Activated CD4-positive, alpha-beta T cell treated with anti-CD3 and anti-CD28 coated beads, Interleukin-2, amount 10 ng/mL, durations not matched to agents 7 days and 5 days (primary cell): ENCODE data around the gene NLRP9. TPM values are rescaled to one million over a fixed set of nuclear protein-coding genes. Genes with fewer than 3 reads are reported as not detected.
A peak's percentile ranks its signal among the peaks of the same experiment; 100 is the strongest.

Experiments
- CTCF ChIA-PET: fragments of 350-600 bp; sonication (Branson Sonifier 250); formaldehyde crosslinking; loops from one replicate; lab custom pipeline; 2021; ENCODE audit warnings: antibody characterized with exemption; lab: Charles Lee
- POLR2A ChIA-PET: fragments of 350-600 bp; sonication (Branson Sonifier 250); formaldehyde crosslinking; loops from one replicate; lab custom pipeline; 2021; ENCODE audit warnings: antibody characterized with exemption; lab: Charles Lee
- DNase-seq: peaks from one replicate; pipeline ENCODE4 v3.0.0-alpha.2; 2020
- H3K27ac Mint-ChIP-seq: one replicate; pipeline ENCODE4 v1.8.0; 2021; ENCODE audit warnings: mild to moderate bottlenecking, moderate library complexity, mixed read lengths
- H3K27me3 Mint-ChIP-seq: one replicate; pipeline ENCODE4 v1.8.0; 2021; ENCODE audit warnings: mixed read lengths
- H3K36me3 Mint-ChIP-seq: one replicate; pipeline ENCODE4 v1.8.0; 2021; ENCODE audit warnings: low read depth, mixed read lengths
- H3K4me1 Mint-ChIP-seq: one replicate; pipeline ENCODE4 v1.8.0; 2021; ENCODE audit warnings: mixed read lengths
- H3K4me3 Mint-ChIP-seq: one replicate; pipeline ENCODE4 v1.8.0; 2021; ENCODE audit warnings: mild to moderate bottlenecking, moderate library complexity, mixed read lengths
- H3K9me3 Mint-ChIP-seq: one replicate; pipeline ENCODE4 v1.8.0; 2021; ENCODE audit warnings: mixed read lengths
- total RNA-seq, 2 experiments: library from RNA; stranded (reverse); gene quantifications; one replicate each; pipeline ENCODE4 v1.2.3, GENCODE V29; 2021

NLRP9 gene
- total RNA-seq, 2 experiments from 2014 or later = not detected

- H3K27ac Mint-ChIP-seq = no peak overlapping the region
- POLR2A ChIA-PET = interaction anchor here (0.7 kb wide), 1 partner anchor 18 kb away, joined by 3 read pairs; the partner anchor contains the start of gene U2AF2
- H3K9me3 Mint-ChIP-seq = no peaks in the 10 kb centered on the region
- CTCF ChIA-PET = interaction anchor here (1.3 to 1.5 kb wide), 2 partner anchors 14 to 18 kb away, joined by 4 read pairs; no protein-coding TSS in a partner anchor
- H3K4me1 Mint-ChIP-seq = peaks cover 36% of the 10 kb centered on the region
- H3K36me3 Mint-ChIP-seq = peaks cover 41% of the 10 kb centered on the region
- no peak overlapping the region for H3K4me3 Mint-ChIP-seq
- DNase-seq = no peak
- no peaks in the 10 kb centered on the region for H3K27me3 Mint-ChIP-seq
Observed at GRCh38 chr19:55672418-55672817, 65.8 kb downstream of the NLRP9 start.

- Mint-ChIP-seq H3K27me3 (no peaks in the 10 kb centered on the region), H3K4me1 (peaks cover 22% of the 10 kb centered on the region), H3K9me3 (no peaks in the 10 kb centered on the region), H3K27ac (no peak overlapping the region), H3K4me3 (no peak overlapping the region), H3K36me3 (peaks cover 40% of the 10 kb centered on the region)
- ChIA-PET POLR2A (no interaction called here), CTCF (interaction anchor here (0.5 to 1.3 kb wide), 6 partner anchors 11 to 669 kb away, joined by 3 to 6 read pairs (median 4); partner anchors contain the start of gene U2AF2)
- DNase-seq = no peak
Observed at GRCh38 chr19:55671054-55671378, 67.2 kb downstream of the NLRP9 start.

GRCh38 chr19:55670280-55671053 is 67.7 kb downstream of the NLRP9 start:
- CTCF ChIA-PET = interaction anchor here (1.0 to 1.2 kb wide), 2 partner anchors 12 to 13 kb away, joined by 3 to 4 read pairs; no protein-coding TSS in a partner anchor
- POLR2A ChIA-PET = no interaction called here
- Mint-ChIP-seq H3K27me3 (no peaks in the 10 kb centered on the region), H3K36me3 (peaks cover 43% of the 10 kb centered on the region), H3K27ac (no peak overlapping the region), H3K9me3 (no peaks in the 10 kb centered on the region), H3K4me3 (no peak overlapping the region), H3K4me1 (peaks cover 19% of the 10 kb centered on the region)
- no peak for DNase-seq

- Mint-ChIP-seq H3K9me3 (no peaks in the 10 kb centered on the region), H3K4me1 (peaks cover 18% of the 10 kb centered on the region), H3K27ac (peak overlapping the region; percentile 36), H3K36me3 (peaks cover 46% of the 10 kb centered on the region), H3K4me3 (no peak overlapping the region), H3K27me3 (no peaks in the 10 kb centered on the region)
- DNase-seq = no peak
- CTCF ChIA-PET = interaction anchor here (0.5 to 1.0 kb wide), 2 partner anchors 13 to 16 kb away, joined by 3 to 5 read pairs; no protein-coding TSS in a partner anchor
- POLR2A ChIA-PET = no interaction called here
Observed at GRCh38 chr19:55669418-55670279, 68.6 kb downstream of the NLRP9 start.

GRCh38 chr19:55668603-55669348 is 69.4 kb downstream of the NLRP9 start:
- H3K27ac Mint-ChIP-seq = no peak overlapping the region
- POLR2A ChIA-PET = no interaction called here
- H3K36me3 Mint-ChIP-seq = peaks cover 50% of the 10 kb centered on the region
- CTCF ChIA-PET = interaction anchor here (0.5 to 1.0 kb wide), 4 partner anchors 12 to 142 kb away, joined by 3 to 5 read pairs (median 4); no protein-coding TSS in a partner anchor
- H3K27me3 Mint-ChIP-seq = no peaks in the 10 kb centered on the region
- H3K9me3 Mint-ChIP-seq = no peaks in the 10 kb centered on the region
- peaks cover 14% of the 10 kb centered on the region for H3K4me1 Mint-ChIP-seq
- no peak overlapping the region for H3K4me3 Mint-ChIP-seq
- DNase-seq = no peak

- CTCF ChIA-PET = interaction anchor here (0.7 to 2.5 kb wide), 2 partner anchors 13 to 143 kb away, joined by 3 to 11 read pairs; partner anchors contain the start of gene U2AF2
- no peaks in the 10 kb centered on the region for H3K27me3 Mint-ChIP-seq
Observed at GRCh38 chr19:55667958-55668357, 70.2 kb downstream of the NLRP9 start.

GRCh38 chr19:55667511-55667910 is 70.7 kb downstream of the NLRP9 start:
- DNase-seq = no peak
- peaks cover 12% of the 10 kb centered on the region for H3K4me1 Mint-ChIP-seq
- H3K27ac Mint-ChIP-seq = no peak overlapping the region
- H3K4me3 Mint-ChIP-seq = no peak overlapping the region
- H3K9me3 Mint-ChIP-seq = no peaks in the 10 kb centered on the region
- peaks cover 58% of the 10 kb centered on the region for H3K36me3 Mint-ChIP-seq
- H3K27me3 Mint-ChIP-seq = no peaks in the 10 kb centered on the region
- ChIA-PET POLR2A (no interaction called here), CTCF (interaction anchor here (2.5 kb wide), 1 partner anchor 13 kb away, joined by 11 read pairs; the partner anchor contains the start of gene U2AF2)

More at GRCh38 chr19:55667958-55668357, 70.2 kb downstream of the NLRP9 start:
- no peak overlapping the region for H3K4me3 Mint-ChIP-seq
- H3K27ac Mint-ChIP-seq = peak overlapping the region; percentile 25
- peaks cover 8% of the 10 kb centered on the region for H3K4me1 Mint-ChIP-seq
- DNase-seq = no peak
- H3K36me3 Mint-ChIP-seq = peaks cover 54% of the 10 kb centered on the region
- H3K9me3 Mint-ChIP-seq = no peaks in the 10 kb centered on the region
- POLR2A ChIA-PET = no interaction called here

- H3K4me3 Mint-ChIP-seq = no peak overlapping the region
- no peaks in the 10 kb centered on the region for H3K9me3 Mint-ChIP-seq
- POLR2A ChIA-PET = no interaction called here
- CTCF ChIA-PET = interaction anchor here (2.5 kb wide), 1 partner anchor 13 kb away, joined by 11 read pairs; the partner anchor contains the start of gene U2AF2
- H3K4me1 Mint-ChIP-seq = peaks cover 10% of the 10 kb centered on the region
- H3K36me3 Mint-ChIP-seq = peaks cover 57% of the 10 kb centered on the region
- no peak for DNase-seq
- no peaks in the 10 kb centered on the region for H3K27me3 Mint-ChIP-seq
- no peak overlapping the region for H3K27ac Mint-ChIP-seq
Observed at GRCh38 chr19:55667006-55667381, 71.2 kb downstream of the NLRP9 start.

- CTCF ChIA-PET = interaction anchor here (0.9 to 2.5 kb wide), 4 partner anchors 9 to 27 kb away, joined by 4 to 11 read pairs (median 6); partner anchors contain the start of gene U2AF2
Observed at GRCh38 chr19:55666343-55667005, 71.7 kb downstream of the NLRP9 start.

GRCh38 chr19:55663846-55664536 is 74.2 kb downstream of the NLRP9 start:
- Mint-ChIP-seq H3K4me3 (no peak overlapping the region), H3K36me3 (peaks cover 53% of the 10 kb centered on the region), H3K27ac (no peak overlapping the region), H3K4me1 (peaks cover 15% of the 10 kb centered on the region), H3K27me3 (no peaks in the 10 kb centered on the region), H3K9me3 (no peaks in the 10 kb centered on the region)
- CTCF ChIA-PET = interaction anchor here (0.5 to 1.8 kb wide), 5 partner anchors 9 to 1716 kb away, joined by 3 to 5 read pairs (median 4); partner anchors contain the start of gene U2AF2
- no peak for DNase-seq
- POLR2A ChIA-PET = no interaction called here

More at GRCh38 chr19:55666343-55667005, 71.7 kb downstream of the NLRP9 start:
- Mint-ChIP-seq H3K36me3 (peaks cover 62% of the 10 kb centered on the region), H3K4me3 (no peak overlapping the region), H3K27ac (no peak overlapping the region), H3K9me3 (no peaks in the 10 kb centered on the region), H3K27me3 (no peaks in the 10 kb centered on the region), H3K4me1 (peaks cover 14% of the 10 kb centered on the region)
- DNase-seq = no peak
- POLR2A ChIA-PET = no interaction called here

GRCh38 chr19:55661826-55662225 is 76.4 kb downstream of the NLRP9 start:
- Mint-ChIP-seq H3K4me1 (peaks cover 30% of the 10 kb centered on the region), H3K4me3 (no peak overlapping the region), H3K9me3 (no peaks in the 10 kb centered on the region), H3K27me3 (no peaks in the 10 kb centered on the region), H3K36me3 (peaks cover 48% of the 10 kb centered on the region), H3K27ac (peak overlapping the region; percentile 47)
- ChIA-PET CTCF (no interaction called here), POLR2A (no interaction called here)
- no peak for DNase-seq
